Measurements from ENCODE around the gene RNASE4. TPM values are rescaled to one million over a fixed set of nuclear protein-coding genes. Genes with fewer than 3 reads are reported as not detected.
"Not testable (repeated sequence)": the region's sequence is repeated elsewhere in the genome, so short reads cannot be mapped to it uniquely, and the experiment has no call there.

The RNASE4 gene
- total RNA-seq, 5 donors from 2014 or later (not counting 1 experiment from before 2014, with no cell fraction given) = 0.46 to 0.86 (median 0.56) TPM; not detected in 1

GRCh38 chr14:20700965-20701364 is 16.6 kb downstream of the RNASE4 start:
- H3K36me3 ChIP-seq (ENCODE audit: control insufficient read depth in 2 of 2, extremely low read depth in 1 of 2, insufficient read depth in 1 of 2, low read length in 1 of 2); H3K27me3 ChIP-seq (replicated peaks in 1 of 2; ENCODE audit: control insufficient read depth in 2 of 2, extremely low read depth in 1 of 2, insufficient read depth in 2 of 2, low read length in 1 of 2); H3K27me3 Mint-ChIP-seq; DNase-seq; H3K27ac ChIP-seq (ENCODE audit: low read length); H3K4me3 Mint-ChIP-seq; H3K4me1 ChIP-seq (ENCODE audit: control insufficient read depth in 1 of 2, extremely low read depth in 1 of 2, insufficient read depth in 2 of 2, low read length in 2 of 2); H3K9me3 ChIP-seq; H3K36me3 Mint-ChIP-seq; H3K27ac Mint-ChIP-seq; H3K9me3 Mint-ChIP-seq; H3K4me3 ChIP-seq (ENCODE audit: control insufficient read depth in 1 of 2, extremely low read depth in 1 of 2, low read length in 1 of 2); ATAC-seq (replicated peaks in 1 of 4); H3K4me1 Mint-ChIP-seq: not testable (repeated sequence)
- 81% methylated on average over 5 of the region's 7 CpGs for WGBS (ENCODE audit: insufficient coverage)
- CTCF ChIA-PET = interaction anchor here (1.0 to 1.9 kb wide), 4 partner anchors 10 to 270 kb away, joined by 4 to 7 read pairs (median 6); no protein-coding TSS in a partner anchor
- POLR2A ChIA-PET = interaction anchor here in 1 of 2 donors (0.6 kb wide), 1 partner anchor 110 kb away, joined by 3 read pairs; no protein-coding TSS in a partner anchor

GRCh38 chr14:20706657-20707355 is 22.4 kb downstream of the RNASE4 start:
- CTCF ChIA-PET = interaction anchor here in 1 of 2 donors (0.5 kb wide), 1 partner anchor 164 kb away, joined by 4 read pairs; no protein-coding TSS in a partner anchor
- no peak for DNase-seq
- Mint-ChIP-seq H3K36me3 (no peaks in the 10 kb centered on the region), H3K4me3 (no peak overlapping the region), H3K27me3 (peaks cover 0 to 4% of the 10 kb centered on the region in 2 donors), H3K27ac (no peak overlapping the region), H3K4me1 (no peaks in the 10 kb centered on the region), H3K9me3 (no peaks in the 10 kb centered on the region)
- Histone ChIP-seq H3K4me1 (ENCODE audit: control insufficient read depth in 1 of 2, extremely low read depth in 1 of 2, insufficient read depth in 2 of 2, low read length in 2 of 2) (no peaks in the 10 kb centered on the region), H3K27me3 (replicated peaks in 1 of 2; ENCODE audit: control insufficient read depth in 2 of 2, extremely low read depth in 1 of 2, insufficient read depth in 2 of 2, low read length in 1 of 2) (no peaks in the 10 kb centered on the region), H3K27ac (ENCODE audit: low read length) (no peak overlapping the region), H3K4me3 (ENCODE audit: control insufficient read depth in 1 of 2, extremely low read depth in 1 of 2, low read length in 1 of 2) (no peak overlapping the region), H3K36me3 (ENCODE audit: control insufficient read depth in 2 of 2, extremely low read depth in 1 of 2, insufficient read depth in 1 of 2, low read length in 1 of 2) (no peaks in the 10 kb centered on the region), H3K9me3 (no peaks in the 10 kb centered on the region)
- no peak for ATAC-seq (replicated peaks in 1 of 4)
- POLR2A ChIA-PET = no interaction called here
- WGBS (ENCODE audit: insufficient coverage) = no CpG with 5 or more reads among the region's 4 CpGs

DNA sequence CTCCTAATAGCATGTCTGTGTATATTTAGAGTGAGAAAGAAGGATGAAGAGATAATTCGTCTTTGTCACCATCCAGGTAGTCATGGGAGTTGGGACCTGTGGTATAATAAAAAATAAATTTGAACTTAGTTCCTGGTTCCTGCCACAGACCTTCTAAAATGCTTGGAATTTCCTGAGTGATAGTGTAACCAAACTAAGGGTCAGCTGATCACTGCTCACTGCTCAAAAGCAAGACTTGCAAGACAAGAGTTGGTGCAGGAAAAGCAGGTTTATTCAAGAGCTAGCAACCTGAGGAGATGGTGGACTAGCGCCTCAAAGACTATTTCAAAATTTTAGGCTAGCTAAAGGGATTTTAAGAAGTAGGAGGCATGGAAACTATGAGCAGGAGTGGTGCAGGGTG is 23.3 kb downstream of the RNASE4 start:
- no peaks in the 10 kb centered on the region for H3K4me1 Mint-ChIP-seq
- H3K4me3 Mint-ChIP-seq = no peak overlapping the region
- peaks cover 0 to 4% of the 10 kb centered on the region in 2 donors for H3K27me3 Mint-ChIP-seq
- no peaks in the 10 kb centered on the region for H3K4me1 ChIP-seq (ENCODE audit: control insufficient read depth in 1 of 2, extremely low read depth in 1 of 2, insufficient read depth in 2 of 2, low read length in 2 of 2)
- ChIA-PET CTCF (interaction anchor here (0.5 to 0.6 kb wide), 3 partner anchors 9 to 163 kb away, joined by 3 to 4 read pairs (median 3); no protein-coding TSS in a partner anchor), POLR2A (no interaction called here)
- no peaks in the 10 kb centered on the region for H3K36me3 Mint-ChIP-seq
- H3K9me3 ChIP-seq = no peaks in the 10 kb centered on the region
- no peaks in the 10 kb centered on the region for H3K36me3 ChIP-seq (ENCODE audit: control insufficient read depth in 2 of 2, extremely low read depth in 1 of 2, insufficient read depth in 1 of 2, low read length in 1 of 2)
- no peaks in the 10 kb centered on the region for H3K9me3 Mint-ChIP-seq
- no CpG with 5 or more reads among the region's 2 CpGs for WGBS (ENCODE audit: insufficient coverage)
- H3K27ac Mint-ChIP-seq = no peak overlapping the region
- no peak for ATAC-seq (replicated peaks in 1 of 4)
- DNase-seq = no peak
- no peaks in the 10 kb centered on the region for H3K27me3 ChIP-seq (replicated peaks in 1 of 2; ENCODE audit: control insufficient read depth in 2 of 2, extremely low read depth in 1 of 2, insufficient read depth in 2 of 2, low read length in 1 of 2)
- H3K4me3 ChIP-seq (ENCODE audit: control insufficient read depth in 1 of 2, extremely low read depth in 1 of 2, low read length in 1 of 2) = no peak overlapping the region
- H3K27ac ChIP-seq (ENCODE audit: low read length) = no peak overlapping the region

GRCh38 chr14:20711261-20711660 is 26.9 kb downstream of the RNASE4 start:
- Mint-ChIP-seq H3K4me1 (peaks cover 0 to 7% (median 3%) of the 10 kb centered on the region in 3 donors), H3K36me3 (no peaks in the 10 kb centered on the region), H3K4me3 (no peak overlapping the region), H3K27me3 (peaks cover 4 to 8% of the 10 kb centered on the region in 2 donors), H3K27ac (no peak overlapping the region), H3K9me3 (no peaks in the 10 kb centered on the region)
- H3K4me3 ChIP-seq (ENCODE audit: control insufficient read depth in 1 of 2, extremely low read depth in 1 of 2, low read length in 1 of 2) = no peak overlapping the region
- no peaks in the 10 kb centered on the region for H3K36me3 ChIP-seq (ENCODE audit: control insufficient read depth in 2 of 2, extremely low read depth in 1 of 2, insufficient read depth in 1 of 2, low read length in 1 of 2)
- DNase-seq = no peak
- ChIA-PET CTCF (interaction anchor here in 1 of 2 donors (1.2 kb wide), 1 partner anchor 11 kb away, joined by 4 read pairs; no protein-coding TSS in a partner anchor), POLR2A (no interaction called here)
- H3K4me1 ChIP-seq (ENCODE audit: control insufficient read depth in 1 of 2, extremely low read depth in 1 of 2, insufficient read depth in 2 of 2, low read length in 2 of 2) = no peaks in the 10 kb centered on the region
- ATAC-seq (replicated peaks in 1 of 4) = no peak
- 63% methylated on average over 3 of the region's 4 CpGs for WGBS (ENCODE audit: insufficient coverage)
- H3K9me3 ChIP-seq = no peaks in the 10 kb centered on the region
- H3K27ac ChIP-seq (ENCODE audit: low read length) = no peak overlapping the region
- no peaks in the 10 kb centered on the region for H3K27me3 ChIP-seq (replicated peaks in 1 of 2; ENCODE audit: control insufficient read depth in 2 of 2, extremely low read depth in 1 of 2, insufficient read depth in 2 of 2, low read length in 1 of 2)

DNA sequence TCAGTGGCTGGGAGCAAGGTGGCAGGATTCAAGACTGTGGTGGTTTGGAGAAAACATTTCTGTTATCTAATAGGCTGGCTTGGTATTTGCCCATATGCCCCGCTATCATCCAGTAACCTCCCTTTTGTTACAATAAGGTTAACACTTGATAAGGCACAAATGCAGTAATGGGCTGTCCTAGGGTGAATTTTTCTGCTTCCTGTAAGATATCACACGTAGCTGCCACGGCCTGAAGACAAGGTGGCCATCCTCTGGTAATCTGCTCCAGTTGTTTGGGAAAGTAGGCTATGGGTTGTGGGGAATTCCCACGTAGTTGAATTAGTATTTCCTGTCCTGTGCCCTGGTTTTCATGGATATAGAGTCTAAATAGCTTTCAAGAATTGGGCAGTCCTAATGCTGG is 27.3 kb downstream of the RNASE4 start:
- ATAC-seq (replicated peaks in 1 of 4) (no peak), DNase-seq (no peak)
- no peaks in the 10 kb centered on the region for H3K27me3 ChIP-seq (replicated peaks in 1 of 2; ENCODE audit: control insufficient read depth in 2 of 2, extremely low read depth in 1 of 2, insufficient read depth in 2 of 2, low read length in 1 of 2)
- 14% methylated on average over 3 of the region's 4 CpGs for WGBS (ENCODE audit: insufficient coverage)
- no peak overlapping the region for H3K27ac ChIP-seq (ENCODE audit: low read length)
- H3K9me3 ChIP-seq = no peaks in the 10 kb centered on the region
- Mint-ChIP-seq H3K4me1 (peaks cover 0 to 7% (median 3%) of the 10 kb centered on the region in 3 donors), H3K27me3 (peaks cover 4 to 9% of the 10 kb centered on the region in 2 donors), H3K36me3 (no peaks in the 10 kb centered on the region), H3K9me3 (peaks cover 0 to 2% (median 0%) of the 10 kb centered on the region in 3 donors), H3K27ac (no peak overlapping the region), H3K4me3 (no peak overlapping the region)
- ChIA-PET CTCF (no interaction called here), POLR2A (no interaction called here)
- H3K4me1 ChIP-seq (ENCODE audit: control insufficient read depth in 1 of 2, extremely low read depth in 1 of 2, insufficient read depth in 2 of 2, low read length in 2 of 2) = no peaks in the 10 kb centered on the region
- no peak overlapping the region for H3K4me3 ChIP-seq (ENCODE audit: control insufficient read depth in 1 of 2, extremely low read depth in 1 of 2, low read length in 1 of 2)
- H3K36me3 ChIP-seq (ENCODE audit: control insufficient read depth in 2 of 2, extremely low read depth in 1 of 2, insufficient read depth in 1 of 2, low read length in 1 of 2) = no peaks in the 10 kb centered on the region

GRCh38 chr14:20712904-20713303 is 28.5 kb downstream of the RNASE4 start:
- CTCF ChIA-PET = no interaction called here
- peaks cover 0 to 4% (median 0%) of the 10 kb centered on the region in 3 donors for H3K9me3 Mint-ChIP-seq

More at GRCh38 chr14:20712904-20713303, 28.5 kb downstream of the RNASE4 start:
- Mint-ChIP-seq H3K36me3 (no peaks in the 10 kb centered on the region), H3K27ac (no peak overlapping the region), H3K27me3 (peaks cover 13 to 15% of the 10 kb centered on the region in 2 donors), H3K4me3 (no peak overlapping the region), H3K4me1 (peaks cover 0 to 7% (median 3%) of the 10 kb centered on the region in 3 donors)
- Histone ChIP-seq H3K4me1 (ENCODE audit: control insufficient read depth in 1 of 2, extremely low read depth in 1 of 2, insufficient read depth in 2 of 2, low read length in 2 of 2) (no peaks in the 10 kb centered on the region), H3K9me3 (no peaks in the 10 kb centered on the region), H3K27me3 (replicated peaks in 1 of 2; ENCODE audit: control insufficient read depth in 2 of 2, extremely low read depth in 1 of 2, insufficient read depth in 2 of 2, low read length in 1 of 2) (no peaks in the 10 kb centered on the region), H3K27ac (ENCODE audit: low read length) (no peak overlapping the region), H3K4me3 (ENCODE audit: control insufficient read depth in 1 of 2, extremely low read depth in 1 of 2, low read length in 1 of 2) (no peak overlapping the region), H3K36me3 (ENCODE audit: control insufficient read depth in 2 of 2, extremely low read depth in 1 of 2, insufficient read depth in 1 of 2, low read length in 1 of 2) (no peaks in the 10 kb centered on the region)
- ATAC-seq (replicated peaks in 1 of 4) (no peak), DNase-seq (no peak)
- POLR2A ChIA-PET = no interaction called here
- no CpG with 5 or more reads among the region's 2 CpGs for WGBS (ENCODE audit: insufficient coverage)
